Skeletal muscle tissue (tissue), 5 donors: ENCODE measurements around the gene FLOT1. TPM values are rescaled to one million over a fixed set of nuclear protein-coding genes. Genes with fewer than 3 reads are reported as not detected.
A peak's percentile ranks its signal among the peaks of the same experiment; 100 is the strongest.

Experiments
- H3K27ac ChIP-seq: one replicate; pipeline ENCODE4 v1.7.0; 2013; ENCODE audit warnings: mild to moderate bottlenecking, low read depth, low read length, inconsistent platforms
- H3K27me3 ChIP-seq, 3 donors: one replicate each; pipeline ENCODE4 v1.7.0; 2013; ENCODE audit warnings: low read length in 3 of 3; ENCODE audit not compliant: control insufficient read depth in 3 of 3, insufficient read depth in 3 of 3
- H3K36me3 ChIP-seq, 3 donors: one replicate each; pipeline ENCODE4 v1.7.0; 2013; ENCODE audit warnings: low read length in 3 of 3; ENCODE audit not compliant: control insufficient read depth in 3 of 3, insufficient read depth in 3 of 3
- H3K4me1 ChIP-seq, 3 donors: one replicate each; pipeline ENCODE4 v1.7.0; 2013; ENCODE audit warnings: low read length in 3 of 3, mild to moderate bottlenecking in 3 of 3; ENCODE audit not compliant: control insufficient read depth in 3 of 3, insufficient read depth in 3 of 3
- H3K4me3 ChIP-seq, 3 donors: one replicate each; pipeline ENCODE4 v1.7.0; 2013; ENCODE audit warnings: low read length in 3 of 3
- H3K9ac ChIP-seq, 3 donors: one replicate each; pipeline ENCODE4 v1.7.0; 2013; ENCODE audit warnings: low read length in 3 of 3, mild to moderate bottlenecking in 3 of 3, moderate library complexity in 2 of 3, low read depth in 1 of 3
- H3K9me3 ChIP-seq, 3 donors: one replicate each; pipeline ENCODE4 v1.7.0; 2013; ENCODE audit warnings: low read length in 3 of 3; ENCODE audit not compliant: control insufficient read depth in 3 of 3
- small RNA-seq: library from RNA; depleted of rRNA; stranded (forward); fragments of <200 nt; gene quantifications from one replicate; pipeline ENCODE3, GENCODE V24; 2014
- total RNA-seq: library from RNA; depleted of rRNA; stranded (reverse); fragments of >200 nt; gene quantifications from one replicate; pipeline ENCODE4 v1.2.3, GENCODE V29; 2014
- donor health status: Osteomylitis.

FLOT1 gene
- total RNA-seq, 1 donor from 2014 or later = 44.9 TPM

- Histone ChIP-seq H3K4me3 (peak overlapping the region; percentile 62 to 79 (median 70)), H3K9ac (peak overlapping the region; percentile 63 to 74 (median 69)), H3K36me3 (peaks cover 0 to 7% (median 5%) of the 10 kb centered on the region in 3 donors), H3K9me3 (no peaks in the 10 kb centered on the region), H3K27ac (peak overlapping the region; percentile 99), H3K27me3 (no peaks in the 10 kb centered on the region), H3K4me1 (peaks cover 35 to 63% (median 35%) of the 10 kb centered on the region in 3 donors)
These were observed 60.1 kb downstream of the FLOT1 start for GRCh38 chr6:30682143-30683117.

DNA sequence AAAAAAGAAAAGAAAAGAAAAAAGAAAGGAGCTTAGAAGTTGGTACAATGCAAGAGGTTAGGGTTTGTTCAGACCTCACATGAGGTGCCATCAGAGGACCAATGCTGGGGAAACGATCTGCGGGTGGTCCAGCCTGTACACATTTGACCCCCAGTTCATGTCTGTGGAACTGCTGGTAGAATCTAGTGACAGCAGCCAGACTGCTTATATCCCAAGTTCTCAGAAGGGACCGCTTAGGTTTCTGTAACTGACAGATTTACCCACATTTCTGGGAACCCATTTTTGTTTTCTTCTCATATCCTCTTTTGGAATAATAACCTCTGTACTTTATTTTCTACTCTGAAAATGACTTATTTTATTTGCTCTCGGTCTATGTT, 60.7 kb downstream of the FLOT1 start:
- Histone ChIP-seq H3K4me1 (peaks cover 35 to 60% (median 35%) of the 10 kb centered on the region in 3 donors), H3K27me3 (no peaks in the 10 kb centered on the region), H3K9ac (peak overlapping the region in 2 of 3 donors; percentile 63), H3K9me3 (no peaks in the 10 kb centered on the region), H3K36me3 (peaks cover 7 to 12% (median 10%) of the 10 kb centered on the region in 3 donors), H3K4me3 (peak overlapping the region; percentile 29 to 62 (median 54)), H3K27ac (peak overlapping the region; percentile 99)

- H3K9me3 ChIP-seq = no peaks in the 10 kb centered on the region
- peaks cover 24 to 45% (median 27%) of the 10 kb centered on the region in 3 donors for H3K4me1 ChIP-seq
- H3K4me3 ChIP-seq = peak overlapping the region in 1 of 3 donors; percentile 15
- peaks cover 16 to 19% (median 16%) of the 10 kb centered on the region in 3 donors for H3K36me3 ChIP-seq
- no peaks in the 10 kb centered on the region for H3K27me3 ChIP-seq
- H3K9ac ChIP-seq = peak overlapping the region in 2 of 3 donors; percentile 10 to 20
- peak overlapping the region; percentile 37 for H3K27ac ChIP-seq
These were observed 62.5 kb downstream of the FLOT1 start for GRCh38 chr6:30679765-30680535.

DNA sequence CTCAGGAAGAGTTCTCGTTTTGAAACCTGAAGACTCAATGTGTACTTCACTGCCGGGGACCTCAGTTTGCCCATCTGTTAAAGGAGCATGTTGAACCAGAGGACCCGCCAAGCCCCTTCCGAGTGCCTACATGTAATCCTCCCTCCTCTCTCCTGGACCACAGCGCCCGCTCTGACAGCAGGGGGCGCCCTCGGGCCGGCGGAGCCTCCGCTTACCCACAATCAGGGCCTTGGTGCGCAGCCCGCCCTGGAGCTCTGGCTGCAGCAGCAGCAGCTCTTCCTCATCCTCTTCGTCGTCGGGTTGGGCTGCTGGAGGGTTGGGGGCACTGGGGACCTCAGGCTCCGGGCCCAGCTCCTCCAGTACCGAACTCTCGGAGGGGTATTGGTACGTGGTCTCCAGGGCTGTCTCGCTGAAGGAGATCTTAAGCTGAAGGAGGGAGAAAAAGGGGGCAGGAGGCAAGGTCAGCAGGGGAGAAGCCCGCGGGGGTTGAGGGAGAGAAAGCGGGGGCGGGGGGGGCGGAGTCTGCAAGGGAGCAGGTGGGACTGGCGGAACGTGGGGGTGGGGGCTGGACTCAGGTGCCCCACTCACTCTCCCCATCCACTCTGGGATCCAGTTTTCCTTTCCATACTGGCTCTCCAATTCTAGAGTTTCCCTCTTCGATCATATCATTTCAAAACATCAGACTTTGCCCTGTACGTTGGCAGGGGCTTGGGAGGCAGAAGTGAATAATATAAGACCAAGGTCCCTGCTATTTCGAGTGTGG, 63.3 kb downstream of the FLOT1 start:
- Histone ChIP-seq H3K27ac (peak overlapping the region; percentile 37), H3K4me3 (peak overlapping the region in 1 of 3 donors; percentile 41), H3K9me3 (no peaks in the 10 kb centered on the region), H3K27me3 (no peaks in the 10 kb centered on the region), H3K4me1 (peaks cover 24 to 40% (median 27%) of the 10 kb centered on the region in 3 donors), H3K36me3 (peaks cover 14 to 19% (median 16%) of the 10 kb centered on the region in 3 donors), H3K9ac (peak overlapping the region in 2 of 3 donors; percentile 10 to 33)

Small RNAs within 50 kb of the gene (small RNA-seq; reads per million reads assigned to genes)
- gene RF00019 = not detected
- not detected for gene RN7SL353P

Other genes starting within 250 kb of the FLOT1 start
- gene GNL1, start 186.2 kb downstream of the FLOT1 start, total RNA-seq = 22.4 TPM
- 3.7 TPM for gene PRR3, start 185.4 kb downstream of the FLOT1 start, total RNA-seq
- 21.9 TPM for gene ABCF1, start 171.2 kb downstream of the FLOT1 start, total RNA-seq
- 20.4 TPM for gene PPP1R10, start 125.4 kb downstream of the FLOT1 start, total RNA-seq
- gene MRPS18B, start 124.8 kb downstream of the FLOT1 start, total RNA-seq = 105 TPM
- 2.1 TPM for gene ATAT1, start 115.8 kb downstream of the FLOT1 start, total RNA-seq
- 9.9 TPM for gene C6orf136, start 95.6 kb downstream of the FLOT1 start, total RNA-seq
- 23.0 TPM for gene DHX16, start 69.7 kb downstream of the FLOT1 start, total RNA-seq
- gene PPP1R18, start 56.0 kb downstream of the FLOT1 start, total RNA-seq = 23.5 TPM
- 3.7 TPM for gene NRM, start 51.7 kb downstream of the FLOT1 start, total RNA-seq
- gene MDC1, start 25.4 kb downstream of the FLOT1 start, total RNA-seq = 5.2 TPM
- 317 TPM for gene TUBB, start 22.3 kb downstream of the FLOT1 start, total RNA-seq
- 4.2 TPM for gene IER3, start 1.9 kb upstream of the FLOT1 start, total RNA-seq
- gene DDR1, start 141.8 kb upstream of the FLOT1 start, total RNA-seq = 40.7 TPM
- gene GTF2H4, start 165.5 kb upstream of the FLOT1 start, total RNA-seq = 7.3 TPM
- 12.5 TPM for gene VARS2, start 171.6 kb upstream of the FLOT1 start, total RNA-seq
- gene SFTA2, start 189.5 kb upstream of the FLOT1 start, total RNA-seq = not detected
- gene MUCL3, start 198.3 kb upstream of the FLOT1 start, total RNA-seq = not detected
- gene MUC21, start 241.0 kb upstream of the FLOT1 start, total RNA-seq = not detected